ENCODE measurements around the gene GAS1.

The GAS1 gene

DNA sequence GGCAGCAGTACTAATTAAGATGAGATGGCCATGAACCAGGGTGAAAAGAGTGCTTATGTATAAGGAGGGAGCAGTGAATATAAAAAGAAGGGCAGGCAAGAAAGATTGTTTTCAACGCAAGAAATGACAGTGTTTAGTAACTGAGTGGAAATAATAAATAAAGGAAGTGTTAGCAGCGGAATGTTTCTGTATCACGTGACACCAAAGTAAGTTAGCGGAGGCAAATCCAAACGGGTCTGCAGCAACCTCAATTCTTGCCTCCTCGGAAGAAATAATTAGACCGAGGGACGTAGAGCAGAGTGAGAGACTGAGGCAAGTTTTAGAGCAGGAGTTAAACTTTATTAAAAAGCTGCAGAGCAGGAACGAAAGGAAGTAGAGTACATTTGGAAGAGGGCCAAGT lies 15.4 kb upstream of the GAS1 start:
- no peak for DNase-seq

DNA sequence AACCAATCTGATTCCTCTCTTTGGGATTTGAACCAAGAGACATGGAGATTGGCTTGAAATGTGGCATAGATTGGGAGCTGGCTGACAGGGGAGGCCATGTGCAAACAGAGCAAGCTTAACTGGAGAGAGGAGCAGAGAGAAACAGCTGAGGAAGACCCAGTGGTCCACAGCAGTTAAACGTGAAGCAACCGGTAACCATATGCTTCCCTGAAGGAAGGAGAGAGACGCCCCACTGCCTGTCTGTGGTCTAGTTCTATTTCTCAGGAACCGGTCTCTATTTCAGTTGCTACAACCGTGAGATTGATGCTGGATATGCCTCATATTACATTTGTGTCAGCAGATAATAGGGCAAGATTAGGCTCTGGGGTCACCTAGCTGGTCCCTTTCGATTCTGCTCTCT lies 13.6 kb upstream of the GAS1 start:
- DNase-seq: no peak

DNA sequence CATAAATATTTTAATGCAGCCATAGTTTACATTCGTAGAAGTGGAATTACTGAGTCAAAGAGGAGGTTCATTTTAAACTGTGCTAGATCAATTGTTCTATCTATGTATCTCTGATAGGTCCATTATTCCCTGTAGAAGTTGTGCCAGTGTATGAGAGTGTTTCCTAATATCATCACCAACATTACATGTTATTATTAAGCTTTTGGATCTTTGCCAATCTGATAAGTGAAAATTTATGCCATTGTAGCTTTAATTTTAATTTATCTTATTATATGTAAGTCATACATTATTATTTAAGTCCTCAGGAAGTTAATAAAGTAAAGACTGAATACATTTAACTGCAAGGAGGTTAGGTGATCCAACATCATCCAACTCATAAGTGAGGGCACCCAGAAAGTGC lies 10.9 kb upstream of the GAS1 start:
- no peak for DNase-seq

DNA sequence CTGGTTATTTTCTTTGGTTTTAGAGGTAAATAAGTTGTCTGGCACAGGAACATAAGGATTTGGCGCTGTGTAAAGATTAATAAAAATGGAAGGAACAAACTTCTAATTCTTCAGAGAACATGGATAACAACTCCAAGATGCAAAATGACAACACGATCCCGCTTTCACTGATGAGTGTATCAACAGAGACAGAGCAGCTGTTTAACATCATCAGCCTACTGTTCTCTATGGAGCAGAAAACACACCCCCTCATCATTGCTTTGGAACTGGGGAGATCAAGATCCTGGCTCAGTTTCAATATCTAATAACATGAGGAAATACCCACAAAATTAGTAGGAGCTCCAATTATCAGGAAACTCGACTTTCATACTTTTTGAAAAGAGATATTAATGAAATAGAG lies 8.3 kb upstream of the GAS1 start:
- DNase-seq: no peak

DNA sequence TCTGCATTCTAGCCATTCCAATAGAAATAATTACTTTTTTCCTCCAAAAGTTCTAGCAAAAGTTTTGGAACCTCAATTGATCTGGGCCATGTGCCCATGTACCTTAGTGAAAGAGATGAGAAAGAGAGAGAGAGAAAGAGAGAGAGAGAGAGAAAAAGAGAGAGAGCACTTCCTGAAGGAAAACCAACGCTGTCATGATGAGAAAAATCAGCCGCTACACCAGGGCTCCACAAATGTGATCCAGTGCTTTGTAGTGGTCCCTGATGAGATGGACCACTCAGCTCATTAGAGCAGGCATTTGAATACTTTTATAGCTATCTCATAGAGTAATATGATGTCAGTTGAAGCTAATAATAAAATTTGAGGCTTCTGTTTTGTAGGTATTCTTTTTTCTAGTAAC lies 7.7 kb upstream of the GAS1 start:
- DNase-seq: no peak

DNA sequence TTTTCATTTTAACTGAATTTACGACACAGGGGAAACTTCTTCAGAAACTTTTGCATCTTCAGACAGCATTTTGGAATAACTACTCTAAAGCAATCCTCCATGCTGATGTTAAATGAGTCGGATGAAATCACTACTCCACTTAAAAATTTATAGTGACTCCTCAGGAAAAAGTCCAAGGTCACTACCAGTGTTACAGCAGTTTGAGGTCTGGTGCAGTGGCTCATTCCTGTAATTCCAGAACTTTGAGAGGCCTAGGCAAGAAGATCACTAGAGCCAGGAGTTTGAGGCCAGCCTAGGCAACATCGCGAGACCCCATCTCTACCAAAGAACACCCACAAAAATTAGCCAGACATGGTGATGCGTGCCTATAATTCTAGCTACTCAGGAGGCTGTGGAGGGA lies 5.9 kb upstream of the GAS1 start:
- DNase-seq: no peak

DNA sequence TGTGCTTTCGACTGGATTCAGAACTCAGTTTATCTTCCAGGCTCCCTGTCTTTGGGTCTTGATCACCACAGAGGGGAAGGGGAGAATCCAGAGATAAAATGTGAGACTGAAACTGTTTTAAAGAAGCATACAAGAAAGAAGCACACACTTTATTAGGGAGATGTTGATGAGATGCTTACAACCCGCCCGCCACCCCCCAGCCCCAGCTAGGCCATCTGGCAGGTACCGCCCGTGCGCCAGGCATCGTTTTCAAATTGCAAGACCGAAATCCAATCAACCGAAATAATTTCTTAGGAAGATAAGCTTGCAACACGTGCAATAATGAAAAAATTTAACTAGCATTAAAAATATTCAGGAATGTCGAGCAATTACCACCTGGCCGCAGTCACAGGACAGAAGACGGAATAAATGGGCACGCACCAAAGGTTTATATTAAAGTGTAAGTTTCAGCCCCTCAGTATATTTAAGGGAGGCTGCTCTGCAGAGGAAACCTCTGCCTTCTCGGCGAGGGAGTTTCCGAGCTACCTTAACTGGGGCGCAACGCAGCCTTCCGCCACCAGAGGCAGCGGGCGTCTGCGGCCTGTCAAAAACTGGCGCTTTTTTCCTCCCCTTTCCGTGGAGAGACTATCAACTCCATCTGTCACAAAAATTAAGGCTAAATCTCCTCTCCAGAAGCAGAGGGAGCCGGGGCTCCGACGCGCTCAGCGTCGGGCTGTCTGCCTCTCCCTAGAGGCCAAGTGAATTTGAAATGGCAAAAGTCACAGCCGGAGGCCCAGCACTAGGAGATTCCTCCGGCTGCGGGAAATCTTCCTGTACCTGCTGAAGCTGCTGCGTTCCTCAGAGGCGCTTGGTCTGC lies 996 bp upstream of the GAS1 start:
- DNase-seq: peak; percentile 64 to 69

DNA sequence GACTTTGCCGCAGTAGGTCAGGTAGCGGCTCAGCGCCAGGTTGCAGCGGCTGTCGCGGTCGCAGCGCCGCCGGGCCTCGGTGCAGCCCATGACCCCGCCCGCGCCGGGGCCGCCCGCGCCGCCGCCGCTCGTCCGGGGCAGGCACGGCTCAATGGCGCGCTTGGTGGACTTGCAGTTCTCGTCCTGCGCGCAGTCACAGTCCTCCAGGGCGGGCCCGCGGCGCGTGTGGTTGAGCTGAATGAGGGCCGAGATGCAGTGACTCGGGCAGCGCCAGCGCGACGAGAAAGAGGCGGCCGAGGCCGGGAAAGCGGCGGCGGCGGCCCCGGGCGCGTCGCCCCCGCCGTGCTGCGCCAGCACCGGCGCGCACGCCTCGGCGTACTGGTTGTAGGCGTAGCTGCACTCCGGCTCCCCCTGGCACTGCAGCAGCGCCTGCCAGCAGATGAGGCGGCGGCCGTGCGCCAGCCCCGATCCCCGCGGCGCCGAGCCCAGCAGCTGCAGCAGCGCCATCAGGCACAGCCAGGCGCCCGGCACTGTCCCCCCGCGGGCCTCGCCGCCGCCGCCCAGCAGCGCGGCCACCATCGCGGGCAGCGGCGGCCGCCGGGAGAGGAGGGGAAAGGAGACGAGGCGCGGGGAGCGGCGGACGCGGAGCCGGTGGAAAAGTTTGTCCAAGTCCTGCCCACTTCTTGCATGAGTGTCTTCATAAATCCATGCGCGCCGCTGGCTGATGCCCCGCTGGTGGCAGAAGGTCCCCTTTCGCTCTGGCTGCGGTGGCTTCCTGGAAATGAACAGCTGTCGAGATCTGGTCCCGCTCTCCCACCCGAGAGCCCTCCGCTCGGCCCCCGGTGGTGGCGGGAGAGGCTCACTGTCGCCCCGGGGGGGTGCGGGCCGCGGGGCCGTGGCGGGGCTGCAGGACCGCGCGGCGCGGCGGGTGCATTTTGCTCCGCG lies 833 bp downstream of the GAS1 start:
- peak; percentile 60 to 70 for DNase-seq

DNA sequence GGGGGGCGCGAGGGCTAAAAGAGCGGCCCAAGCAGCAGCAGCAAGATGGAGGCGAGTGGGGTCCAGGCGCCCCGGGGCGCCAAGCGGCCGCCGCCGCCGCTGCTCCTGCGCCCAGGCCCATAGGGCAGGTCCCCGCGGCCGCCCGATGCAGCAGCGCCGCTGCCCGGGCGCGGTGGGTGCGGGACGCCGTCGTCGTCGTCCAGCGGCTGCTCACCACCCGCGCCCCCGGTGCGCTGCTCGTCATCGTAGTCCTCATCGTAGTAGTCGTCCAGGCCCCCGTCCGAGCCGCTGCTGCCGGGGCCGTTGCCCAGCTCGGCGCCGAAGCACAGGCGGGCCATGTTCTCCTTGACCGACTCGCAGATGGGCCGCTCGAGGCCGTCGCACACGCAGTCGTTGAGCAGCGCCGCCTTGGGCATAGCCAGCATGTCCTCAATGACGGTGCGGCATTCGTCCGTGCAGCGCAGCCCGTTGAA lies 1.5 kb downstream of the GAS1 start:
- DNase-seq: peak in 1 of 2 experiments; percentile 2

DNA sequence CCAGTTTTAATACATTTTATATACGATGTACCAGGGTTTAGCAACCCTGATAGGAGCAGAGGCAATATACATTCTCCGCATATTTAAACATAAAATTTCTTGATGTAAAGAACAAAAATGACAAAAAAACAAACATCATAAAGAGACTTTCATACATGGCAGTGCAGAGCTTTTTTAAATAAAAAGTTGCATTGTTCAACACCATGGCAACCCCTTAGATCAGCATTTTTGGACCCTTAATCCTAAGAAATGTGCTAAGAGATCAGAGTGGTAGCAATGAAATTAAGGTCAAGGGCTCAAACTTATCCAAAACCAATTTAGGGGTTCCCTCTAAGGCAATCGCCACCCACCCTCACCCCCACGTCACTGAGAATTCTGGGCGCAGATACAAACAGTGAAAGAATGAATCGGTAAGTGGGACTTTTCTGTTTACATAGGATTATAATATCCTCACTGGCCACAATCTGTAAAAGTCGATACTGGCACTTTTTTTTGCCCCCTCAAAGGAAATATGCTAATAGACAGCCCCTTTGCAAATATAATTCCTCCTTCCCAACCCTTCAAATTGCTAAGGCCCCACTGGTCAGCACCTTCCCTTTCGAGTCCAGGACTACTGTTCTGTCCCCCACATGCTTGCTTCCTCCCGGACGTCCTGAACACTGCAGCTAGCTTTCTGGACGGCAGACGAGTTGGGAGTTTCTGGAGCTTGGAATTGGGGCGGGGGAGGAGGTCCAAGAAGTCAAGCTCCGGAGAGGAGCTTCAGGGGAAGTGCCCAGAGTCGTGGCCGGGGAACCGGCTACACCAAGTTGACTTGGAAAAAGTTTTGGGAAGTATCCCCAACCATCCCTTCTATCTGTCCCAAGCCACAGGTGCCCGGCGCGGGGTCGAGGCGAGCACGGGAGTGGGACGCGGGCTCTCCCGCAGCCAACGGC lies 2.2 kb downstream of the GAS1 start:
- DNase-seq: no peak

DNA sequence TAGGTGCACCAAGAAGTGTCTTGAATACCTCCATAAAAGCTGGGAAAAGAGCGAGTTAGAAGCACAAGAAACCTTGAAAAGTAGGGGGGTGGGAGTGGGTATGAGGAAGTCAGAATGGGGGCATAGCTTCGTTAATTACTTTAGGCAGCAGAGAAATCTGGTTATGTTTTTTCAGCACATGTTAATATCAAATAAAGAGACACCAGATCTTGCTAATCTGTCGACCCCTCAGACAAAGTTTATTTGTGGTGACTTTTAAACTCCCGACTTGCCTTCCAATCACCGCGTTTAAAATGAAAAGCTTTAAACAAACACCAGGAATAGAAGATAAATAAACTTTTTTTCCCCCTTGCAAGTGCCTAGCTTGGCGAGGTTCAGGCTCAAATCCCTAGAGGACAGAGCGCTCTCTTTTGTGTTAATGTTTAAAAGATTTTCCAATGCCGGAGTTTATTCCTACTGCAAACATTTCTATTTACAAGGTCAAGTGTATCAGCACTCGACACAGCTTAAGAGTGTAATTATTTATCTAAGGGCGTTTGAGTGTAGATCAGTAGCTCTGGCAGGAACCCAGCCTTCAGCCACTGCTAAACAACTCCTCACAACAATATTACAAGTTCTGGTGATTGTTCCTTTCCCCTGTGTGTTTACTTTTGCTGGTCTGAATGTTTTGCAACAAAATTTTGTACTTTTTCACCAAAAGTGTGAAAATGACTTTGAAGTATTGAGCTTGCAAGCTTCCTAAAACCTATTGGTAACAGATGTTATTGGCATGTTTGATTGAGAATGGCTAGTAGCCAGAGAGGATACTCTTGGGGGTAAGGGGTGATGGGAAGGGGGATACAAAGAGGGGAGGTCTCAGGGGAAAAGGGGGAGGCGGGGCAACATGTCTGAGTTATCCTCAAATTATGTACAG lies 3.8 kb downstream of the GAS1 start:
- DNase-seq: no peak

DNA sequence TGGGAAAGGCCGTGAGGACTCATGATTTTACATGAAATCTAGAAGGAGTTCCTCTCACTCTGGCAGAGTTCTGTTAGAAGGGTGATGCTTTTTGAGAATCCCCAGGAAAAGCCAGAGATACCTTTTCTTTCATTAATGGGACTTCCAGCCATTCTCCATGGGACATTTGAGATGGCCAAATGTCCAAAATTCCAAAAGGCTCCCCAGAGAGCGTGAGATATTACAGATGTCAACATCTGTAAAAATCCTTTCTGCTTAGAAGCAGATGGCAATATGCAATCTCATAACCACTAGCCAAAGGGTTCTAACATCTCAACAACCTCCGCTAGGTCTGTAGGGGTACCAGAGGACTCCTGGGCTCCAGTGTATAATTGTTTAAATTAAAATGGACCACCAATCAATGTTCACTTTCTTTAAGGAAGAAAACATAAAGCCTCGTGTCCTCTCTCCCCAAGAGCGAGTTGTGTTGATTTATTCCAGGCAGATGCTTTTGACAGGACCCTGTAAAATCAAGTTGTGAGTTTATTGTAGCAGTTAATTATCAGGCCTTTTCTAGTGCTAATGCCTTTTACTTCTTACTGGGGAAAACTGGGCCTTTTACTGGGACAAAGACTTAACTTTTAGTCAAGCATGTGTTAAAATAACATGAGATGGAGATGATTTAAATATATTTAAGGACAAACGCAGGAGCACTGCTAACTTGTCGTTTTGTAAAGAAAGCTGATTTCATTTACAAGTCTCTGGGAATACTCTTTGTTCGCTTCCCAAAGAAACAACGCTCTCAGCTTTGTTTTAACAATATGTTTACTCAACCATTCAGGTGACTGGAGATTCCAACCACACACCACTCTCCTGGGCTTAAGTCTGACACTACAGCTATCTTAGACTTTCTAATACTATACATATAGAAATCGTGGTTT lies 4.8 kb downstream of the GAS1 start:
- DNase-seq: no peak

DNA sequence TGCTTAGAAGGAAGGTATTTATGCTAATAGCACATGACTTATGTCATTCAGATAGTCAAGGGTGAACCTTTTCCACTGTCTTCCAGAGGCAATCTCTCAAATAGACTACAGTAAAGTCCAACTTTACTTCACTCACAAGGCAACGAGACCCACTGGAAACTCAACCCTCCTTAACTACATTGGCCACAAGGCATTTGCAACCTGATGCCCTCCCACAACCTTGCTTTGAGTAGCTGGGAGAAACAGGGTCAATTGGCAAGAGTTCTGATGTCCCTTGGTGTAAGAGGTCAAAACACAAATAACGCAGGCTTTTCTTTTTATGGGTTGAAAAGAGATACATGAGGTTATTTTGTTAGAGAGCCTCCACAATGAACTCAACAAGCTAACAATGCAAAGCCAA lies 6.1 kb downstream of the GAS1 start:
- no peak for DNase-seq

DNA sequence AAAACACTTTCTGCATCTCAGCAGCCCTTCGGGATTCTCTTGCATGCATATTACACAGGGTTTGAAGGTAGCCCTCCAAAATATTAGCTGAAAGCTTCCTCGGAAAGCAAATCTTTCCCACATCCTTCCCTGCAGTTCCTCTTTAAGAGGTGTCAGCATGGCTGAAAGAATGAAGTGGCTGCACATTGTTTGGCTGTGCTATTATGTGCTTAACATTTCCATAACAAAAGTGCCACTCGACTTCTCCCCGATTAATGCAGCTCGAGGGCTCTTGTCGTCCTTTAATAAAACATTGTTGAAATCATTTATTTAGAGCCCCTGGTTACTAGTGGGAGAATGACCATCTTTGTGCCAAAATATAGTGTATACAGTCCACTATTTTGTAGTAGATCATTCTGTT lies 6.5 kb downstream of the GAS1 start:
- no peak for DNase-seq

DNA sequence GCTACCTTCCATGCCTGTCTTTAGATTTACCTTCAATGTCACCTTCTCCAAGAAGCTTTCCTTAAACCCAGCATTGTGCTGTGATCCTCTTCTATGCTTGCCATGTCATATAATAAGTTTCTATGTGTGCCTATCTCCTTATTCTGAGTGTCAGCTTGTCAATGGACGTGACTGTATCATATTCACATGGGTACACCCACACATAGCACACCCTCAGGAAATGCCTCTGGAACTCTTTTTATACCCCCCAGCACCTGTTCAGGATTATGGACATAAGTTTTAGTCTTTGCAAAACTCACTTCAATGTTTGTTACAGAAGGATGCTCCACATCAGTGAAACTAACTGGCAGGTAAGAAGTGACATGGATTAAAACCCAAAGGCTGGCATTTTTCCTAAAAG lies 7.4 kb downstream of the GAS1 start:
- DNase-seq: no peak

DNA sequence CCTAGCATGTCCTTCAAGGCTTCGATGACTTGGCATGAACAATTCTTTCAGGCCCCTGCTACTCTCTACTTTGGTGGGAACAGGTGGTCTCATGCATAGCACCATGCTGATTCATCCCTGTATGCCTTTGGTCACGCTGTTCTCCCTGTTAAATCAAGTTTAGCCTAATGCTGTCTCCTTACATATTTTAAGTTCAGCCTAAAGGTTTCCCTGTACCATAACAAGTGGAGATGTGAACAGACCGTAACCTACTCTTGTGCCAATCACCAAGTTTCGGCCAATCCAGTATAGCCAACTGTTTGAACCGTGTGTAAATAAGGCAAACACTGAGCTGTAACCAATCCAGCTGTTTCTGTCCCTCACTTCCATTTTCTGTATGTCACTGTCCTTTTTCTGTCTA lies 8.0 kb downstream of the GAS1 start:
- no peak for DNase-seq

DNA sequence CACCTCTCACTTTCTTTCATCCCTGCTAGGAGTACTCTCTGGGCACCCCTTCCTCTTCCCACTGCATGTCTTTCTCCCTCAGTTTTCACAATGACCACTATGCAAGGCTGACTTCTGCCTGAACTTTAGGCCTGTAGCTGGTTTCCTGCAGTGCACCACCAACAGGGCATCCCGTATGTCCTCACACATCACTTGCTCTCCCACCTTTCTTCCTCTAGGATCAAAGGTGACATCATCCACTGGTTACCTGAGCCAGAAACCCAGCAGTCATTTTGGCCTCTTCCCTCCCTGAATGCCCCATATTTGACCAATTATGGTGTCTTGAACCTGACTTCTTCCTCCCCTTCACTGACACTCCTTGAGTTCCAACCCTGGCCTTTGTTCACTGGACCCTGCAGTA lies 8.5 kb downstream of the GAS1 start:
- no peak for DNase-seq

DNA sequence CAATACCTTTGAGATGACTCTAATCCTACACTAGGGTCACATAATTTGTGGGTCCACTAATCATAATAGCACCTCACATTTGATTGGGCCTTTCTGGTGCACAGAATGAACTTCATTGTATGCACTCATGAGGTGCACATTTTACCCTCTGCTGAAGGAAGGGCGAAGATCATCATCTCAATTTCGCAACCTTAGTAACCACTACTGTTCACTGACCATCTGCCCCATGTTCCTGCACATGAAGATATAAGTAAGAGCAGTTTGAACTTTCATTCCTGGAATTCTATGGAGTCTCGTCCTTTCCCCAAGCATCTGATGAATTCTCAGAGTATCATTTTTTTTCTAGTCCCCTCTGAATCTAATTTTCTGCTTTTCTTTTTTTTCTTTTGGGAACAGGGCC lies 21.2 kb downstream of the GAS1 start:
- DNase-seq: no peak

DNA sequence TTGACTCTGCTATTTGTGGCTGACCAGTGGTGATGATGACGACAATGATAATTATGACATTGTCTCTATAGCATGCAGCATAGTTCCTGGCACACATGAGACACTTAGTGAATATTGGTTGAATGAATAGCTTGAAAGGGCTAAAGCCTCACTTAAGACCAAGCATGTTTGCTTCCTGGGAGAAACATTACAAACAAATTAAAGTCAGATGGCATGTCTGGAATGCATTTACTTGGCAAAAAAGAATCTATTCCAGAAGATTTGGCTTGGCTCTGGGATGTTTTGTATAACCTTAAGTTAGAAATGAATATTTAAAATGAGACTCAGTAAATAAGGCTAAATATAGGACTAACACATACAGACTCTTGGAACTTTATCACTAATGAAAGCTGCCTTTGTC lies 21.6 kb downstream of the GAS1 start:
- DNase-seq: no peak

DNA sequence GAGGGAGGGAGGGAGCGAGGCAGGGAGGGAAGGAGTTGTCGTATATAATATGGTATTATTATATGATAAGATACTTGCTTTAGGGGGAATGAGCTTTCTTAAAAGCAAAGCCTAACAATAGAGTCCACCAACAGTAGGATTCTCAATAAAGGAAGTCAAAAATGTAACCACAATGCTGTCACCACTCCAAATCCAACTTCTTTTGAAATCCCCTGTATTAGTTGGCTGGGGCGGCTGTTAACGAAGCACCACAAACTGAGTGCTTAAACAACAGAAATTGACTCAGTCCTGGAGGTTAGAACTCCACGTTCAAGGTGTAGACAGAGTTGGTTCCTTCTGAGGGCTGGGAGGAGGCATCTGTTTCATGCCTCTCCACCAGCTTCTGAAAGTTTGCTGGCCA lies 23.1 kb downstream of the GAS1 start:
- no peak for DNase-seq
